Stimulated activated memory B cell treated with anti-CD40 and anti-IgM and Interleukin-4, amounts not matched to agents 10 μg/mL and 1 μg/mL and 100 μg/mL, for 72 hours (primary cell): Measurements from ENCODE around the gene DNAH9.

Source experiments
- ATAC-seq: fragments of 150-1000 bp; cut with Tn5 transposase; 2 replicates; pipeline ENCODE4 v1.10.0; 2021
- H3K27ac Mint-ChIP-seq: one replicate; pipeline ENCODE4 v1.8.0; 2022; ENCODE audit warnings: mild to moderate bottlenecking, mixed read lengths
- H3K27me3 Mint-ChIP-seq: one replicate; pipeline ENCODE4 v1.8.0; 2022; ENCODE audit warnings: mixed read lengths
- H3K36me3 Mint-ChIP-seq: one replicate; pipeline ENCODE4 v1.8.0; 2022; ENCODE audit warnings: mixed read lengths
- H3K4me1 Mint-ChIP-seq: one replicate; pipeline ENCODE4 v1.8.0; 2022; ENCODE audit warnings: mixed read lengths
- H3K4me3 Mint-ChIP-seq: one replicate; pipeline ENCODE4 v1.8.0; 2022; ENCODE audit warnings: mild to moderate bottlenecking, moderate library complexity, mixed read lengths
- H3K9me3 Mint-ChIP-seq: one replicate; pipeline ENCODE4 v1.8.0; 2022; ENCODE audit warnings: mixed read lengths

DNAH9 gene

DNA sequence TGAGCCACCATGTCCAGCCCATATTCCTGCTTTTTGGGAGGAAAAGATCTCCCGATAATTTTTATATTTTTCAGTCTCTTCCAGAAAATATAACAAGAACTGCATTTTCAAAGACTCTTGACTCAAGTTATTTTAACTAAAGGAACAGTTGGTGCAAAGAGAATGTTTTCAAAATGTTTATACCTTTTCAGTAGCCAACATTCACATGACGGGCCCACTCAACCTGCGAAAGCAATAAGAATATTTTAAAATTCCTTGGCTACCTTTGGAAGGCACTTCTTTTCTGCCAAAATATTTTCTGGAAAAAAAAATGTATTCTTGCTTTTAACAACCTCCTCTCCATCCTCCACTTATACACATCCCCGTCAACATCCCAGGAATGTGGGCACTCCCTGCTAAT is 258.7 kb downstream of the DNAH9 start:
- no peak for ATAC-seq
- Mint-ChIP-seq H3K27me3 (peaks cover 7% of the 10 kb centered on the region), H3K4me1 (no peaks in the 10 kb centered on the region), H3K36me3 (no peaks in the 10 kb centered on the region), H3K9me3 (peaks cover 2% of the 10 kb centered on the region), H3K27ac (no peak overlapping the region), H3K4me3 (no peak overlapping the region)

DNA sequence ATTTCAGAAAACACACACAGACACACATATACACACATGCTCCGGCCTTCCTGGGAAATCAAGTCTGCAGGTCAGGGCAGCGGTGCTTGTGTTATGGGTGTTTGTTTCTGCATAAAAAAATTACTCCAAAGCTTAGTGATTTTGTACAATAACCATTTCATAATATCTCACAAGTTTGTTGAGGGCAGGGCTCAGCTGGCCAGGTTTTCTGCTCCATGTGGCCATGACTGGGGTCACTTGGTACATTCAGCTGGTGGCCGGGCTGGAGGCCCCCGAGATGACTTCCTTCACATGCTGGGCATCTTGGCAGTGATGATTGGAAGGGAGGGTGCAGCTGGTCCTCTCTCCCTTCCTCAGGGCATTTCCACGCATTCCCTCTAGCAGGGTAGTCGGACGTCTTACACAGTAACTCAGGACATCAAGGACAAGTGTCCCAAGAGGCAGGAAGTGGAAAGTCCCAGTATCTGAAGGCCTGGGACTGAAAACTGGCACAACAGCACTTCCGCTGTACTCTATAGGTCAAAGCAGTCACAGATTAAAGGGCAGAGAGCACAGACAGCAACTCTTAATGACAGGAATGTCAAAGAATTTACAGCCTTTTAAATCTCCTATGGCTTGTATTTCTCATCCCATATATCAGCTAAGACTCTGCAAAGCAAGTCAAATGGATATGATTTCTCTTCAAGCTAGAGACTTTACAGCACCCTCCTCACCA is 271.6 kb downstream of the DNAH9 start:
- H3K36me3 Mint-ChIP-seq = no peaks in the 10 kb centered on the region
- H3K4me3 Mint-ChIP-seq = no peak overlapping the region
- H3K9me3 Mint-ChIP-seq = peaks cover 5% of the 10 kb centered on the region
- H3K4me1 Mint-ChIP-seq = no peaks in the 10 kb centered on the region
- H3K27ac Mint-ChIP-seq = no peak overlapping the region
- no peak for ATAC-seq
- peaks cover 10% of the 10 kb centered on the region for H3K27me3 Mint-ChIP-seq

DNA sequence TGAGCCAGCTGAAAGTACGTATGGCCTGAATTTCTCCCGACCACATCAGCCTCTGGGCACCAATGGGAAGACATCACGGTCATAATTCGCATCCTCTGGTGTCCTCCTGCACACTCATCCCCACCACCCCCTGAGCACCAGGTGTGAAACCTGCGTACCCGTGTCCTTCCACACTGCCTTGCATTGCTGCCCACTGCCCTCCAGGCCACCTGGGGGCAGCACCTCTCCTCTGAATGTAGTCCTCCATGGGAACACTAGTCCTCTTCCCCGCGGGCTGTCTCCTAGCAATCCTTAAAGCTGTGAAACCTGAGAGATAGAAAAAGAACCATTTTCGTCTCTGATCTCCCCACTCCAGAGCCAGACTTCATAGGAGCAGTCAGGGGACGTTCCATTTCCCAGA is 273.5 kb downstream of the DNAH9 start:
- no peak for ATAC-seq
- no peaks in the 10 kb centered on the region for H3K36me3 Mint-ChIP-seq
- no peak overlapping the region for H3K27ac Mint-ChIP-seq
- peaks cover 3% of the 10 kb centered on the region for H3K9me3 Mint-ChIP-seq
- H3K4me1 Mint-ChIP-seq = no peaks in the 10 kb centered on the region
- H3K27me3 Mint-ChIP-seq = peaks cover 10% of the 10 kb centered on the region
- no peak overlapping the region for H3K4me3 Mint-ChIP-seq

DNA sequence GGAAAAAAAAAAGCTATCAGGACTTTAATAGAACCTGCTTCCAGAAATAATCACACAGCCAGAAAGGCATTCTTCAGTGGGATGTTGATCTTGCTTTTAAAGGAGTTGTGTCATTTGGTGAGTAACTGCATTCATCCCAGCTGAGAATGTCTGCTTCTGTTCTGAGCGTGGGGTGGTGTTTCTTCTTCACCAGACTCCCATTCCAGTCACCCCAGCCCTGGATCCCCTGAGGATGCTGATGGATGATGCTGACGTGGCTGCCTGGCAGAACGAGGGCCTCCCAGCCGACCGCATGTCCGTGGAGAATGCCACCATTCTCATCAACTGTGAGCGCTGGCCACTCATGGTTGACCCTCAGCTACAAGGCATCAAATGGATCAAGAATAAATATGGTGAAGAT is 276.5 kb downstream of the DNAH9 start:
- H3K36me3 Mint-ChIP-seq = no peaks in the 10 kb centered on the region
- no peak for ATAC-seq
- no peak overlapping the region for H3K4me3 Mint-ChIP-seq
- no peaks in the 10 kb centered on the region for H3K4me1 Mint-ChIP-seq
- H3K27me3 Mint-ChIP-seq = peaks cover 10% of the 10 kb centered on the region
- H3K9me3 Mint-ChIP-seq = peaks cover 2% of the 10 kb centered on the region
- no peak overlapping the region for H3K27ac Mint-ChIP-seq

DNA sequence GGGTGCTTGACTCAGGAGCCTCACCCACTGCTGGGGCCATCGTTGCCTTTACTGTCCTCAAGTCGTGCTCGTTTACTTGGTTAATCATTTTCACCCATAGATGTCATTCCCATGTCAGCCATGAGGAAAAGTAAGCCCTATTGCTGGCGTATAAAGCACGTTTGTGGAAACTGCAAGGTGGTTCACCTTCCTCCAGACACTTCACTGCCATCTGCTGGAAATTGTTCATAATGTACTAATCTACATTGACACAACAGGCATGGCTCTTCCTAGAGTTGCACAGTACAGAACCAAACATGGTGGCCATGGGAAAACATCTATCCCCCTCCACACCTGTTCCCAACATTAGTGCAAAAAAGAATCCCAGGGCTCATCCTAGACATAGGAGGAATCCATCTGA is 282.4 kb downstream of the DNAH9 start:
- no peaks in the 10 kb centered on the region for H3K27me3 Mint-ChIP-seq
- no peaks in the 10 kb centered on the region for H3K4me1 Mint-ChIP-seq
- H3K9me3 Mint-ChIP-seq = no peaks in the 10 kb centered on the region
- no peak for ATAC-seq
- no peak overlapping the region for H3K27ac Mint-ChIP-seq
- no peak overlapping the region for H3K4me3 Mint-ChIP-seq
- no peaks in the 10 kb centered on the region for H3K36me3 Mint-ChIP-seq

DNA sequence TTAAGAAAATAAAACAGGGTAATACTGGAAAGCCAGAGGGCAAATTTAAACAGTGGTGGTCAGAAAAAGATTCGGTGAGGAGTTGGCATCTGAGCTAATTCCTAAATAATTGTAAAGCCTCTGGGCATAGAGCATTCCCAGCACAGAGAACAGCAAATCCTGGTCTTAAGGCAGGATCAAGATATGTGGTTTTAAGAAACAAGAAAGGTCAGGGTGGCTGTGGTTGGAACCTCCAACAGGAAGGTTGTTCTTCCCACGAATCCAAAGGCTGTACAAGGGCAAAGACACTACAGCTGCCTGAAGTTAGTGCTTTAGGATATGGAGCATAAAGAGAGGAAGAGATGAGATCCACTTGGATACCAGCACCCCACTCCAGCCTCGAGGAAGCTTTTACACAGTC is 284.4 kb downstream of the DNAH9 start:
- H3K36me3 Mint-ChIP-seq = no peaks in the 10 kb centered on the region
- no peak for ATAC-seq
- H3K4me3 Mint-ChIP-seq = no peak overlapping the region
- H3K9me3 Mint-ChIP-seq = no peaks in the 10 kb centered on the region
- no peaks in the 10 kb centered on the region for H3K4me1 Mint-ChIP-seq
- H3K27ac Mint-ChIP-seq = no peak overlapping the region
- no peaks in the 10 kb centered on the region for H3K27me3 Mint-ChIP-seq

DNA sequence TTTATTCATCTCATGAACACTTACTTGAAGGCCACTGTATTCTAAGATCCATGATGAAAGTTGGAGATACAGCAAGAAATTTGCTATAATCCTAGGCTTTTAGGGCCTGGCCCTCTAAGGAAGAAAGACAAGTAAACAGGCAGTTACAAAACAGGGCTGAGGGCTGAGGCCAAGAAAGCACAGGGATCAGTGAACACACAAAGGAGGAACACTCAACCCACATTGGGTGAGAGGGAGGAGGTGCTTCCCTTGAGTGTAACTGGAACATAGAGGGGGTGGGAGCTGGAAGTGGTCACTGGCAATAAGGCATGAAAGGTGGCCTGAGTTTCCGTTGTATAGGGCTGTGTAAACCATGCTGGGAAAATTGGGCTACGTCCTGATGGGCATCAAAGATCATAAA is 286.8 kb downstream of the DNAH9 start:
- Mint-ChIP-seq H3K36me3 (no peaks in the 10 kb centered on the region), H3K4me1 (no peaks in the 10 kb centered on the region), H3K4me3 (no peak overlapping the region), H3K27me3 (no peaks in the 10 kb centered on the region), H3K9me3 (no peaks in the 10 kb centered on the region), H3K27ac (no peak overlapping the region)
- ATAC-seq = no peak

DNA sequence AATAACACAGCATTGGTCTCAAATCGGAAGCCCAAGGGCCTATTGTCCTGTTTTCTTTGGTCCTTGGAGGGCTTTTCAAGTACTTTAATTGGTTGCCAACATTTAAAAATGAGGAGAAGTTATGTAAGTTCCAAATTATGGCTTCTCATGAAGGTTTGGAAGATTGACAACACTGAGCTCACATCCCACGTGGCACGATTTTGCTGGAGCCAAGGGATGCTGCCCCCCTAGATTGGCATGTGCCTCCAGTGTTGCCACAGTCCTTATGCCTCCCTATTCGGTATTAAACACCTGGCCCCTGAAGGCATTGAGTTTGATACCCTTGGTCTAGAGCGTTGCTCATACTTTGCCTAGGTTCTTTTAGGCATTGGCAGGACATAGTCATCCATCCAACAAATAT is 291.0 kb downstream of the DNAH9 start:
- ATAC-seq = no peak
- Mint-ChIP-seq H3K4me3 (no peak overlapping the region), H3K4me1 (no peaks in the 10 kb centered on the region), H3K27me3 (no peaks in the 10 kb centered on the region), H3K27ac (no peak overlapping the region), H3K9me3 (peaks cover 3% of the 10 kb centered on the region), H3K36me3 (no peaks in the 10 kb centered on the region)

DNA sequence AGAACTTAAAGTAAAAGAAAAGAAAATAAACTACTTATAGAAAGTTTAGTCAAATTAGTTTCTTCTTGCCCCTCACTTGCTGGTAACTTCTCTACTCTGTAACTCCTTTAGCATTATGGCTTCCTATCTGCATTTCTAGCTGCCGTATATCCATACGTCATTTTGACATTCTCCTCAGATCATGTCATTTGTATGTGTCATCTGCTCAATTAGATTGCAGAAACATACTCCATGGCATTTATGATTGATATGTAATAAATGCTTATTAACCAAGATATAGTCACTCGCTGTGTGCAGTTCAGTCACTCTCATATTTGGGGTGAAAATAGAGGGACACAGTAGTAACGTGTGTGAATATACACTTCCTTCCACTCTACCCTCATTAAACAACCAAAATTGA is 295.6 kb downstream of the DNAH9 start:
- H3K27ac Mint-ChIP-seq = no peak overlapping the region
- ATAC-seq = no peak
- no peaks in the 10 kb centered on the region for H3K4me1 Mint-ChIP-seq
- H3K27me3 Mint-ChIP-seq = no peaks in the 10 kb centered on the region
- H3K36me3 Mint-ChIP-seq = no peaks in the 10 kb centered on the region
- H3K4me3 Mint-ChIP-seq = no peak overlapping the region
- peaks cover 3% of the 10 kb centered on the region for H3K9me3 Mint-ChIP-seq

DNA sequence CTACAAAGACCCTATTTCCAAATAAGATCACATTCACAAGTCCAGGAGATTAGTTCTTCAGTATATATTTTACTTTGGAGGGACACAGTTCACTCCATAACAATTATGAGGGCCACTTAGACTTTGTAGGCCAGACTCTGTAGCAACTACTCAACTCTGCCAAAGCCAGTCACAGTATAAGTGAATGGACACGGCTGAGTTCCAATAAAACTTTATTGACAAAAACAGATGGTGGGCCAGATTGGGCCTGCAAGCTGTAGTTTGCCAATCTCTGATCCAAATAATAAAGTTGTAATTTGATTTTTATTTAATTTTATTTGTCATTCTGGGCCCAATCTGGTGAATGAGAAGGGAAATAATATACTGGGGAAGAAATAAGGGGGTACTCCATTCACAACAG is 297.9 kb downstream of the DNAH9 start:
- peaks cover 3% of the 10 kb centered on the region for H3K9me3 Mint-ChIP-seq
- ATAC-seq = no peak
- H3K27me3 Mint-ChIP-seq = no peaks in the 10 kb centered on the region
- H3K4me1 Mint-ChIP-seq = no peaks in the 10 kb centered on the region
- H3K27ac Mint-ChIP-seq = no peak overlapping the region
- no peaks in the 10 kb centered on the region for H3K36me3 Mint-ChIP-seq
- H3K4me3 Mint-ChIP-seq = no peak overlapping the region

DNA sequence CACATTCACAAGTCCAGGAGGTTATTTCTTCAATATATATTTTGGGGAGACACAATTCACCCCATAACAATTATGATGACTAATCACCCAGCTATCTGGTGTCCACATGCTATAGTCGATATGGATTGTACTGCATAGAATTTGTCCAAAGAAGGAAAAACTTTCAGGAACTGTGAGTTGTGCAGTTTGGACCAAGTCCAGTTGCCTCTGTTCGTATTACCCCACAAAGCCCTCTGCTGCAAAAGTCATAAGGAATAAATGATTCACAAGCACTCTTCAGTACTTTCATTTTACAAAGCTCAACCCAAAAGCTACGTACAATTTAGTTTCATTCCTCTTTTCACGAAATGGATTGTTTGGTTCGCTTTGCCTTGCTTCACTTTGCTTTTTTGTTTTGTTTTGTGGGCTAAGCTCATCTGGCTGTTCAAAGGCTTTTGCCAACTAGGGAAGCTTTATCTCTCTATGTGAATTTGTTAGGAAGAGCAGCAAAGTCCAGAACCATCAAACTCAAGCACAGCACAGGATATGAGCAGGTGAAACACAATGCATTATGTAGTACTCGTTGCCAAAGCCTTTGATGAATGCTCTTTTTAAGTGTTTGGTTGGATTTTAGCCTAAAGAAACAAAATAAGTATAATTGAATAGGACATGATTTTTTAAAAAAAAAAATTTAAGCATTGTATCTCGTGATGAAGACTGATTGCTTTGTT is 300.4 kb downstream of the DNAH9 start:
- Mint-ChIP-seq H3K27me3 (no peaks in the 10 kb centered on the region), H3K4me1 (no peaks in the 10 kb centered on the region), H3K4me3 (no peak overlapping the region), H3K27ac (no peak overlapping the region), H3K36me3 (no peaks in the 10 kb centered on the region), H3K9me3 (no peaks in the 10 kb centered on the region)
- ATAC-seq = no peak

DNA sequence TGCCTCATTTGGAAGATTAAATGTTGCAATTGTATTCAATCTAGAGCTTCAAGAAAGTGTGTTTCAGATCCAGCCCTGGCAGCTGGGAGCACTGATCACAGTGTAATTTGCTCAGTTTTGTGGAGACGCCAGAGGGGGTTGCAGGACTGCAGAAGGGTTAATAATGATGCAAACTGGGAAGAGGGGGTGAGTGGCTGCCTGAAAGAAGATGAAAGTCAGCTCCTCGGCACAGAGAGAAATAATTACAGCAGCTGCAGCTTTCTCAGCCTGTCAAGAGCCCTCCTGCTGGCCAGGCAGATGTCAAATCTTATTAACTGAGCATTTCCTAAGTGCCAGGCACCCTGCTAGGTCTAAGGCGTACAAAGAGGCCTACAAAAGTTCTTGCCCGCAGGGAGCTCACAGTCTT is 301.3 kb downstream of the DNAH9 start:
- Mint-ChIP-seq H3K4me1 (no peaks in the 10 kb centered on the region), H3K27me3 (no peaks in the 10 kb centered on the region), H3K4me3 (no peak overlapping the region), H3K27ac (no peak overlapping the region), H3K36me3 (no peaks in the 10 kb centered on the region), H3K9me3 (peaks cover 2% of the 10 kb centered on the region)
- ATAC-seq = no peak

DNA sequence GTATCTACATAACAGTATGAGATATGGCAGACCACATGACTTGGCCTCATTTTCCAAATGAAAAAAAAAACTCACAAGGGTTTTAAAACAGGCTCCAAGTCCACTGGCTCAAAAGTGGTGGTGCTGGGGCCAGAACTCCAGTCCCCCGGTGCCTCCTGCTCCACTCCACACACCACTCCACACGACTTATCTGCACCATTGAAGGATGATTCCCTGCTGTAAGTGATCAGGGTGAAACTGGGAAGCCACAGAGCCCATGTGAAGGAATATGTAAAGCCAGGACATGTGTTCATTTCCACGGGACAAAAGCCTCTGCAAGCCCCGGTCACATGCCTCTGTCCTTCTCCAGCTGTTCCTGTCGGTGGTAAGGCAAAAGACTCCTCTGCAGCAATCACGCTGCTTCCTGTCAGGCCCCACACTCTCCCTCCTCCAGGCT is 301.8 kb downstream of the DNAH9 start:
- ATAC-seq = no peak
- no peaks in the 10 kb centered on the region for H3K4me1 Mint-ChIP-seq
- no peak overlapping the region for H3K4me3 Mint-ChIP-seq
- H3K9me3 Mint-ChIP-seq = peaks cover 2% of the 10 kb centered on the region
- H3K27me3 Mint-ChIP-seq = no peaks in the 10 kb centered on the region
- H3K36me3 Mint-ChIP-seq = no peaks in the 10 kb centered on the region
- no peak overlapping the region for H3K27ac Mint-ChIP-seq

DNA sequence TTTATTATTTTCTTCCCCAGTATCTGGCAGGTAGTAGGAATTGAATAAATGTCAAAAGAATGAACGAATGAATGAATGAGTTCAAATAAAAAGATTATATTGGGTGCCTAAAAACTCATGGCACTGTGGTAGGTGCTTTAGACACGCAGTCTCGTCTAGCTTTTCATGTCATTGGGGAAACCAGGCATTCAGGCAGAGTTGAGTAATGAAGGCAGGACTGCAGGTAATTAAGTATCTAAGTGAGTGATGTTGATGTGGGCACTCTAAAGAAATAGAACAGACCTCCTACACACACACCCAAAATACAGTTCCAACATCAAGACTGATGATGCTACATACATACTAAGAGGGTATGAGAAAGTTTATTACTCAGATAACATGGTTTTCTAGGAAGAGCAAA is 302.4 kb downstream of the DNAH9 start:
- Mint-ChIP-seq H3K27ac (no peak overlapping the region), H3K36me3 (no peaks in the 10 kb centered on the region), H3K4me1 (no peaks in the 10 kb centered on the region), H3K9me3 (peaks cover 2% of the 10 kb centered on the region), H3K4me3 (no peak overlapping the region), H3K27me3 (no peaks in the 10 kb centered on the region)
- no peak for ATAC-seq

DNA sequence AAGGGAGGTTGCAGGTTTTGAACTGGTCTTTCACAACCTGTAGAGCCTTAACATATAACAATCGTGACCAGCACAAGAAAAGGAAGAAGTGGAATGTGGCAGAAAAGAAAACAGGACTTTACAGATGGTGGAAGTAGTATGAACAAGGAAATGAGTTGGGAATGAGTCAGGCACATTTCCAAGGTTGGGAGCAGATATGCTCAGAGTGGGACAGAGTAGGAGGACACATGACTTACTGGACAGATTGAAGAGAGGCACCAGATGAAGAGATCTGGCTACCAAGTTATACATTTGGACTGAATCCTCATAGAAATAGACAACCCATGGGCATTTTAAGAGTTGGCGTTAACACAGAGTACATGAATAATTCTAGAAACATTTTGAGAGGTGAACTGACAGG is 303.7 kb downstream of the DNAH9 start:
- Mint-ChIP-seq H3K36me3 (no peaks in the 10 kb centered on the region), H3K27ac (no peak overlapping the region), H3K9me3 (peaks cover 2% of the 10 kb centered on the region), H3K4me1 (no peaks in the 10 kb centered on the region), H3K4me3 (no peak overlapping the region), H3K27me3 (no peaks in the 10 kb centered on the region)
- ATAC-seq = no peak

DNA sequence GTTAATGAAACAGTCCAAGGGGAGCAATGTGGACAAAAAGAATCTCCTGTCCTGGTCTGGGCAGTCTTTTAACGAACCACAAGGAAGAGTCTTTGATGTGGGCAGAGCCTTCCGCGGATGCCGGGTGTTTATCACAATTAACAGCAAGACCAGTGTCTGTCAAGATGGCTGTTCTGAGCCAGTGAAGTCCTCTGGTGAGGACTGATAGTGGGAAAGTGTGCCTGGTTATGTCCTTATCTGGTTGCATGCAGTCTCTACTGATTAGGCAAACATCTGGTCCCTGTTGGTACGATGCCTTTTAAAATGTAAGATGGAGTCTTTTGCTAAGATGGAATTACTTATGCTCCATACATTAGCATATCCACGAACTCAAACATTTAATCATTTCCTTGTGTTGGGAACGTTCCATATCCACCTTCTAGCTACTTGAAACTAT is 310.5 kb downstream of the DNAH9 start:
- H3K9me3 Mint-ChIP-seq = peaks cover 18% of the 10 kb centered on the region
- H3K4me1 Mint-ChIP-seq = no peaks in the 10 kb centered on the region
- no peak overlapping the region for H3K4me3 Mint-ChIP-seq
- H3K27ac Mint-ChIP-seq = no peak overlapping the region
- H3K27me3 Mint-ChIP-seq = no peaks in the 10 kb centered on the region
- no peak for ATAC-seq
- H3K36me3 Mint-ChIP-seq = no peaks in the 10 kb centered on the region
